Psoas muscle (tissue), 8 donors: ENCODE results near the gene ERV3-1. TPM values are rescaled to one million over a fixed set of nuclear protein-coding genes. Genes with fewer than 3 reads are reported as not detected.
"Not testable (repeated sequence)": the region's sequence is repeated elsewhere in the genome, so short reads cannot be mapped to it uniquely, and the experiment has no call there.

Source experiments
- ATAC-seq, 4 donors: fragments of 200-7000 bp; cut with Tn5 transposase; one replicate each; pipeline ENCODE4 v1.9.1; 2020; ENCODE audit warnings: moderate library complexity in 3 of 4, mild to moderate bottlenecking in 2 of 4
- DNase-seq, 2 donors: peaks; one replicate each; pipeline ENCODE4 v3.0.0-alpha.2; 2020
- H3K27ac ChIP-seq: fragments of 200-600 bp; one replicate; pipeline ENCODE4 v1.8.0; 2022
- H3K27me3 ChIP-seq, 3 donors: fragments of 200-600 bp in 1 of 3; one replicate each; pipeline versions ENCODE4 v1.6.1 to v1.8.0; 2013 to 2022; ENCODE audit warnings: low read length in 2 of 3, mild to moderate bottlenecking in 2 of 3, moderate library complexity in 1 of 3; ENCODE audit not compliant: insufficient read depth in 3 of 3
- H3K36me3 ChIP-seq, 2 donors: fragments of 200-600 bp in 1 of 2; one replicate each; pipeline versions ENCODE4 v1.6.1 to v1.8.0; 2013 to 2022; ENCODE audit warnings: low read depth in 1 of 2, mild to moderate bottlenecking in 1 of 2, moderate library complexity in 1 of 2; ENCODE audit not compliant: insufficient read depth in 1 of 2
- H3K4me1 ChIP-seq: fragments of 200-600 bp; one replicate; pipeline ENCODE4 v1.8.0; 2022
- H3K4me3 ChIP-seq: fragments of 200-600 bp; one replicate; pipeline ENCODE4 v1.8.0; 2022; ENCODE audit warnings: mild to moderate bottlenecking
- H3K9me3 ChIP-seq: fragments of 200-600 bp; one replicate; pipeline ENCODE4 v1.8.0; 2022
- WGBS, 3 donors: extraction: QIAGEN DNeasy Blood & Tissue Kit; methylation state at CpG; one replicate each; pipeline versions ENCODE4 v1.1.6 to v1.1.7; 2013; 5-methylcytosine and 5-hydroxymethylcytosine counted together
- intact Hi-C, 2 donors: fragments of 100-400 bp; cut with DNase I; formaldehyde crosslinking; loops; one replicate each; pipeline versions ENCODE4 v1.11.0 to v1.14.2; 2022
- long read RNA-seq, 2 donors: library from polyadenylated mRNA; unstranded; transcript quantifications; one replicate each; pipeline ENCODE4 v2.0.0, GENCODE V29; 2021
- polyA plus RNA-seq, 3 donors: library from polyadenylated mRNA; stranded (reverse); fragments of 200-250 nt; gene quantifications; one replicate each; pipeline ENCODE4 v1.2.3, GENCODE V29; 2013
- total RNA-seq, 4 donors: library from RNA; stranded (reverse); fragmentation: NEBNext Ultra II Directional in 2 of 4; extraction: Animal tissue kit (Norgen Biotek cat#: 25700) in 2 of 4; gene quantifications; one replicate each; pipeline versions ENCODE4 v1.2.1 to v1.2.4, GENCODE V29; 2021 to 2023
- TF ChIP-seq, protein P1 (sequence below): fragments of 200-600 bp; IDR thresholded peaks from one replicate; pipeline ENCODE4 v1.8.0; 2022; ENCODE audit warnings: antibody characterized with exemption
- donor health status: healthy with polysubstance abuse.
- donor health status: DM: no; HTN: no; CAD: no; lungs with moderate emphysema.
- donor health status: Bipolar disorder and iron deficiency.
- donor health status: healthy.
- donor health status: DM: yes; HTN: yes; CAD: no.
- donor health status: DM: no; HTN: no; CAD: no.
- donor health status: DM: no; HTN: no; CAD: no.
- donor health status: DM: yes; HTN: yes; CAD: no.

The ERV3-1 gene
- total RNA-seq (1 to 10 TPM; 1.5 to 3.5 (median 3.0) TPM), polyA plus RNA-seq (1 to 10 TPM in 2 of 3 donors, under 1 TPM in 1; 0.80 to 7.2 (median 1.9) TPM)
- long read RNA-seq, donor 1, partial matches to known transcripts: 0 of 1 reads
- long read RNA-seq, donor 1, other reads (novel, unspliced or antisense): 1 of 1 reads
- long read RNA-seq, donor 2, partial matches to known transcripts: 0 of 2 reads
- long read RNA-seq, donor 2, other reads (novel, unspliced or antisense): 1 of 2 reads

DNA sequence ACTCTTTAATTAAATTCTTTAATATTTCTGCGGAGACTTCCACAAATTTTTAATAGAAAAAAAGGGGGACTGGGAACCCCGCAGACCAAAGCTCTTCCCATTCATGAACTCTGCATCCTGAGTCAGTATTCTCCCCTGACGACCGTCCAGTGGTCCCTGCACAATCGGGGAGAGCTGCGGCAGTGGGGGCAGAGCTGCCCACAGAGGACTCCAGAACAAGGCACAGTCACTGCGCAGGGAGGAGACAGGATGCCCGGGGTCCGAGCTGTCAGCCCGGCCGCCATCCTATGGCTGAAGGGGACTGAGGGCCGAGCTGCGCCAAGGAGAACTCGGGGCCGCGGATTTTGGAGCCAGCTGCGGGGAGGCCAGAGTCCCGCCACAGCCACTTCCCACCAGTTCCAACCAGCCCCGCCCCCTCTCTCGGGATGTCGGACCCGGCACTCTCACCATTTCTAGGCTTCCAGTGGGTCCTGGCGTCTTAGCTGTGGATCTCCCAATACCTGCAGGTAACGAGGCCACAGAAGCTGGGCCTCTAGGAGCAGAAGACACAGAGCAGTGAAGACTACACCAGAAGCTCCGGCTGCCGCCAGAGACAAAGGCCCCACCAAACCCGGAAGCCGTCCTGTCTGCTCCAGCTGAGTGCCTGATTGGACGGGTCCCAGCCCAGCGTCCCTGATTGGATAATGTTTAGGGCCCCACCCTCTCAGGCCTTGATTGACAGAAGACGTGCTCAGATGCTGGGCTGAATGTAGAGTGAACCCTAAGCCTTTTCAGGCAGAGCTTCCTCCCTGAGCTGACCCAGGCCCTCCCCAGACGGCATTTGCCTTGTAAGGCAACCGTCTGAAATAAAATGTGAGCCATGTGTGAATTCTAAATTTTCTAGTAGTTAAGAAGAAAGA, at the start of gene ERV3-1:
ERV3-1 (minus strand) TSS at position 594 of the 899 bp plus-strand sequence. CDS start 13,661 bp downstream, outside the sequence.
- ATAC-seq (peak; percentile 99 to 100 (median 100)), DNase-seq (peak; percentile 94 to 96)
- TF ChIP-seq, protein P1, sequence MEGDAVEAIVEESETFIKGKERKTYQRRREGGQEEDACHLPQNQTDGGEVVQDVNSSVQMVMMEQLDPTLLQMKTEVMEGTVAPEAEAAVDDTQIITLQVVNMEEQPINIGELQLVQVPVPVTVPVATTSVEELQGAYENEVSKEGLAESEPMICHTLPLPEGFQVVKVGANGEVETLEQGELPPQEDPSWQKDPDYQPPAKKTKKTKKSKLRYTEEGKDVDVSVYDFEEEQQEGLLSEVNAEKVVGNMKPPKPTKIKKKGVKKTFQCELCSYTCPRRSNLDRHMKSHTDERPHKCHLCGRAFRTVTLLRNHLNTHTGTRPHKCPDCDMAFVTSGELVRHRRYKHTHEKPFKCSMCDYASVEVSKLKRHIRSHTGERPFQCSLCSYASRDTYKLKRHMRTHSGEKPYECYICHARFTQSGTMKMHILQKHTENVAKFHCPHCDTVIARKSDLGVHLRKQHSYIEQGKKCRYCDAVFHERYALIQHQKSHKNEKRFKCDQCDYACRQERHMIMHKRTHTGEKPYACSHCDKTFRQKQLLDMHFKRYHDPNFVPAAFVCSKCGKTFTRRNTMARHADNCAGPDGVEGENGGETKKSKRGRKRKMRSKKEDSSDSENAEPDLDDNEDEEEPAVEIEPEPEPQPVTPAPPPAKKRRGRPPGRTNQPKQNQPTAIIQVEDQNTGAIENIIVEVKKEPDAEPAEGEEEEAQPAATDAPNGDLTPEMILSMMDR: no peak
- Histone ChIP-seq H3K9me3 (no peaks in the 10 kb centered on the region), H3K4me1 (peaks cover 14% of the 10 kb centered on the region), H3K27me3 (no peaks in the 10 kb centered on the region), H3K36me3 (no peaks in the 10 kb centered on the region), H3K27ac (peak within 1 kb of the TSS; percentile 83), H3K4me3 (peak within 1 kb of the TSS; percentile 87)
- 1 to 2% (median 1%) methylated on average over 30 to 33 of the region's 33 CpGs for WGBS, 3 donors
- intact Hi-C loops: no loop called here

- H3K9me3 ChIP-seq, intact Hi-C loops, H3K36me3 ChIP-seq, DNase-seq, H3K4me1 ChIP-seq, H3K27ac ChIP-seq, H3K27me3 ChIP-seq, ATAC-seq, H3K4me3 ChIP-seq: not testable (repeated sequence)
- 85 to 99% (median 86%) methylated on average over 4 of the region's 4 CpGs for WGBS, 3 donors
Observed at GRCh38 chr7:65055786-65056185, 49.3 kb upstream of the ERV3-1 start.

DNA sequence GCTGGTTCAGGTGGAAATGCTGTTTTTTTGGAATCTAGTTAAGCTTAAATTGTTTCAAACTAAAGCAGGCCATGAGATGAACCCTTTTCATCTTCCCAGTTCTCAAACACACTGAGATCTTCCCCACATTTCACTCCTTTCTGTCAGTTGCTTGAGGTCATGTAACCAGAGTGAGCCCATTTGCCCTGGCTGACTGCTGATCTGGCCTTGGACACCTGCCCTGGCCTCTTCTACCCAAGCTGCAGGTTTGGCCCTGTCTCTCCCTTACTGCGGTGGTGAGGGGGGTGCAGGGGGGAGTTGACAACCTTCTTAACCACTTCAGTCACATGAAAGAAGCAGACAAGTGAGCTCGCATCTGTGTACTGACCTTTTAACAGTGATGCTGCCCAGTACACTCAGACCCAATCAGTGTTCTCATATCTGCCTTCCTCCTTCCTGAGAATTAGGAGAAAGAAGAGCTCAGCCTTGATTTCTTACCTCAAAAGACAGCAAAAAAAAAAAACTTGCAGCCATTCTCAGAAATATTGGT, 48.0 kb upstream of the ERV3-1 start:
- intact Hi-C loops, H3K36me3 ChIP-seq, H3K4me1 ChIP-seq, DNase-seq, H3K27me3 ChIP-seq, H3K9me3 ChIP-seq, H3K4me3 ChIP-seq: not testable (repeated sequence)
- ATAC-seq: peak in 3 of 4 donors; percentile 49 to 75 (median 75)
- WGBS, 3 donors: 27 to 37% (median 33%) methylated on average over 2 of the region's 2 CpGs
- peak overlapping the region; percentile 15 for H3K27ac ChIP-seq

- Histone ChIP-seq H3K27ac (peak overlapping the region; percentile 58), H3K4me1 (peaks cover 17% of the 10 kb centered on the region)
- intact Hi-C loops, H3K4me3 ChIP-seq, H3K9me3 ChIP-seq, DNase-seq, H3K27me3 ChIP-seq, H3K36me3 ChIP-seq: not testable (repeated sequence)
- ATAC-seq: peak in 1 of 4 donors; percentile 65
- WGBS, 3 donors: 35 to 43% methylated on average over 1 of the region's 3 CpGs; no CpG with 5 or more reads in 1 of the 3 donors
Observed at GRCh38 chr7:65051654-65052053, 45.2 kb upstream of the ERV3-1 start.

GRCh38 chr7:65051139-65051538, 44.7 kb upstream of the ERV3-1 start:
- ATAC-seq: not testable (repeated sequence)

GRCh38 chr7:65046329-65046728, 39.8 kb upstream of the ERV3-1 start:
- H3K36me3 ChIP-seq, H3K27ac ChIP-seq, intact Hi-C loops, H3K4me3 ChIP-seq, H3K4me1 ChIP-seq, H3K27me3 ChIP-seq, DNase-seq, ATAC-seq, H3K9me3 ChIP-seq: not testable (repeated sequence)
- WGBS, 3 donors: 87 to 92% (median 88%) methylated on average over 4 of the region's 4 CpGs

More at GRCh38 chr7:65051139-65051538, 44.7 kb upstream of the ERV3-1 start:
- H3K4me3 ChIP-seq, H3K27me3 ChIP-seq, H3K9me3 ChIP-seq, H3K27ac ChIP-seq, DNase-seq, H3K36me3 ChIP-seq, intact Hi-C loops: not testable (repeated sequence)
- peaks cover 17% of the 10 kb centered on the region for H3K4me1 ChIP-seq

DNA sequence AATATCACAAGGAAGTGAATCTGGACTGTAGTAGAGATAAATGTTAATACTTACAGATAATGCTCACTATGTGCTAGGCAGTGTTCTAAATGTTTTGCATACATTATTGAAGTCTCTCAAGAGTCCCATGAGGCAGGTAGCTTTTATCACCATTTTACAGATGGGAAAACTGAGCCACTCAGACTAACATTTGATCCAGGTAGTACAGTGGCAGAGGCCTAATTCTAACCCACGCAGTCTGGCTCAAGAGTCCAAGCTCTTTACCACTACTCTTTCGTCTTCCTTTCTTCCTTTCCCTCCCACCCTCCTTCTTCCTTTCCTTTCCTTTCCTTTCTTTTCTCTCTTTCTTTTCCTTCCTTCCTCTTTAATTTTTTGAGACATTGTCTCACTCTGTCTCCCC, 39.1 kb upstream of the ERV3-1 start:
- WGBS, 3 donors: 87 to 100% (median 95%) methylated on average over 2 of the region's 2 CpGs
- H3K9me3 ChIP-seq, ATAC-seq, H3K27ac ChIP-seq, H3K36me3 ChIP-seq, H3K4me3 ChIP-seq, H3K4me1 ChIP-seq, DNase-seq, H3K27me3 ChIP-seq, intact Hi-C loops: not testable (repeated sequence)

DNA sequence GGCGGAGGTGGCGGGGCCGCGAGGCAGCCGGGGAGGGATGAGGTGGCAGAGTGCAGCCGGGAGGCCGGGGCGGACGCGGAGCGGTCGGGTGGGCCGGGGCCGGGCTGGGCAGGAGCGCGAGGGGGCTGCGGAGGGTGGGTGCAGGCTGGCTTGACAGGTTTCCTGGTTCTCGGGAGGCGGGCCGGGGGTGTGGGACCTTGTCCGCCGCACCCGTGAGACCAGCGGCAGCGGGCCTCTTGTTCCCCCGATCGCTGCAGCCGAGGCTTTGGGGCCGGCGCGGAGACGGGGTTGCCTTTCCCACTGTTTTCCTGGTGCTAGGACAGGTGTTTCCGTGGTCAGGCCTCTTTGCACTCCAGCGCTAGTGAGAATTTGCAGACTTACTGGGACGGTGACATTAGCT, 32.3 kb upstream of the ERV3-1 start:
- DNase-seq (peak; percentile 39 to 63), ATAC-seq (peak; percentile 11 to 42 (median 22))
- H3K27me3 ChIP-seq, intact Hi-C loops, H3K36me3 ChIP-seq, H3K9me3 ChIP-seq: not testable (repeated sequence)
- Histone ChIP-seq H3K27ac (peak overlapping the region; percentile 91), H3K4me1 (peaks cover 23% of the 10 kb centered on the region), H3K4me3 (peak overlapping the region; percentile 79)
- 0 to 2% (median 1%) methylated on average over 19 to 31 of the region's 35 CpGs for WGBS, 3 donors
